RWPE2 (cell line): Measurements from ENCODE around the gene RSPO1.
A peak's percentile ranks its signal among the peaks of the same experiment; 100 is the strongest.
"Not testable (repeated sequence)": the region's sequence is repeated elsewhere in the genome, so short reads cannot be mapped to it uniquely, and the experiment has no call there.

Source experiments
- ATAC-seq: fragments of 200-7000 bp; cut with Tn5 transposase; 3 replicates; pipeline ENCODE4 v1.9.1; 2021; ENCODE audit warnings: low read depth
- DNase-seq: peaks from one replicate; pipeline ENCODE4 v3.0.0-alpha.2; 2020; ENCODE audit warnings: low spot score
- H3K27ac ChIP-seq: fragments of 450-650 bp; 2 replicates; pipeline ENCODE4 v1.5.1; 2017; ENCODE audit warnings: mild to moderate bottlenecking; ENCODE audit not compliant: poor library complexity, severe bottlenecking
- H3K27me3 ChIP-seq: fragments of 250-450 bp; sonication (Bioruptor Pico); 2 replicates; pipeline ENCODE4 v1.5.1; 2021; ENCODE audit warnings: mild to moderate bottlenecking, moderate library complexity; ENCODE audit not compliant: insufficient read depth, poor library complexity, severe bottlenecking
- H3K36me3 ChIP-seq: fragments of 250-450 bp; sonication (Bioruptor Pico); 2 replicates; pipeline ENCODE4 v1.5.1; 2020; ENCODE audit warnings: low read depth, mild to moderate bottlenecking, moderate library complexity
- H3K4me1 ChIP-seq: fragments of 250-450 bp; sonication (Bioruptor Pico); 2 replicates; pipeline ENCODE4 v1.5.1; 2021; ENCODE audit warnings: mild to moderate bottlenecking, moderate library complexity; ENCODE audit not compliant: insufficient read depth, poor library complexity, severe bottlenecking
- H3K4me3 ChIP-seq: fragments of 250-450 bp; sonication (Bioruptor Pico); 2 replicates; pipeline ENCODE4 v1.5.1; 2021; ENCODE audit warnings: mild to moderate bottlenecking, moderate library complexity; ENCODE audit not compliant: severe bottlenecking
- H3K9me3 ChIP-seq: fragments of 250-450 bp; sonication (Bioruptor Pico); 2 replicates; pipeline ENCODE4 v1.5.1; 2021; ENCODE audit warnings: mild to moderate bottlenecking, moderate library complexity; ENCODE audit not compliant: severe bottlenecking
- CTCF ChIP-seq: fragments of 450-650 bp; IDR thresholded peaks from one replicate; pipeline ENCODE4 v1.5.1; 2017; ENCODE audit warnings: mild to moderate bottlenecking, moderate library complexity; ENCODE audit not compliant: poor library complexity, severe bottlenecking

The RSPO1 gene

GRCh38 chr1:37634244-37634991, at the start of gene RSPO1:
RSPO1 (minus strand) TSS chr1:37634892; CDS start chr1:37629661, 5,231 bp downstream.
- Histone ChIP-seq H3K27ac (no peak within 1 kb of the TSS), H3K27me3 (peaks cover 87% of the 10 kb centered on the region), H3K4me1 (no peaks in the 10 kb centered on the region), H3K4me3 (no peak within 1 kb of the TSS), H3K9me3 (no peaks in the 10 kb centered on the region), H3K36me3 (no peaks in the 10 kb centered on the region)
- no peak for TF ChIP-seq CTCF
- peak; percentile 50 for ATAC-seq
- DNase-seq = no peak

GRCh38 chr1:37684182-37684581, 49.5 kb upstream of the RSPO1 start:
- not testable (repeated sequence) for H3K27ac ChIP-seq, H3K27me3 ChIP-seq, H3K4me1 ChIP-seq, H3K4me3 ChIP-seq, ATAC-seq, DNase-seq, H3K9me3 ChIP-seq
- H3K36me3 ChIP-seq = peaks cover 64% of the 10 kb centered on the region

- H3K4me3 ChIP-seq = no peak overlapping the region
- H3K27me3 ChIP-seq = no peaks in the 10 kb centered on the region
- H3K4me1 ChIP-seq = no peaks in the 10 kb centered on the region
- TF ChIP-seq CTCF = peak; percentile 91
- H3K27ac ChIP-seq = no peak overlapping the region
- ATAC-seq (0 out of 3 replicates have a peak, but pooled peaks have one; percentile 62), DNase-seq (no peak)
- H3K36me3 ChIP-seq = peaks cover 52% of the 10 kb centered on the region
- no peaks in the 10 kb centered on the region for H3K9me3 ChIP-seq
Measured at GRCh38 chr1:37682334-37682987, 47.8 kb upstream of the RSPO1 start.

- Histone ChIP-seq H3K9me3 (no peaks in the 10 kb centered on the region), H3K36me3 (peaks cover 37% of the 10 kb centered on the region), H3K27me3 (no peaks in the 10 kb centered on the region), H3K27ac (no peak overlapping the region), H3K4me1 (no peaks in the 10 kb centered on the region), H3K4me3 (no peak overlapping the region)
- no peak for TF ChIP-seq CTCF
- DNase-seq (no peak), ATAC-seq (no peak)
Measured at GRCh38 chr1:37680933-37681332, 46.2 kb upstream of the RSPO1 start.

GRCh38 chr1:37677808-37678207, 43.1 kb upstream of the RSPO1 start:
- H3K9me3 ChIP-seq = no peaks in the 10 kb centered on the region
- H3K4me1 ChIP-seq = no peaks in the 10 kb centered on the region
- H3K27me3 ChIP-seq = no peaks in the 10 kb centered on the region
- peaks cover 17% of the 10 kb centered on the region for H3K36me3 ChIP-seq
- DNase-seq (no peak), ATAC-seq (no peak)
- no peak overlapping the region for H3K27ac ChIP-seq
- H3K4me3 ChIP-seq = no peak overlapping the region
- no peak for TF ChIP-seq CTCF
